NCI-H146 (cell line): ENCODE measurements around the gene POLR2J3.
"Not testable (repeated sequence)": the region's sequence is repeated elsewhere in the genome, so short reads cannot be mapped to it uniquely, and the experiment has no call there.

ENCODE experiments used
- DNase-seq: peaks from one replicate; lab custom pipeline; 2025; lab: John Stamatoyannopoulos, UW

The POLR2J3 gene

GRCh38 chr7:102520797-102521196 is 51.6 kb downstream of the POLR2J3 start:
- DNase-seq, result not testable (repeated sequence)

- not testable (repeated sequence) for DNase-seq
Observed at GRCh38 chr7:102517550-102518147, 54.7 kb downstream of the POLR2J3 start, which contains the start of gene RASA4B. RASA4B (minus strand) TSS chr7:102517777; CDS start chr7:102517710, 67 bp downstream.
